ENCODE data around the gene JKAMP. TPM values are rescaled to one million over a fixed set of nuclear protein-coding genes. Genes with fewer than 3 reads are reported as not detected.

The JKAMP gene
- 10 to 100 TPM; 42.5 to 57.2 TPM for total RNA-seq
- polyA plus RNA-seq (2013, experiment 1 of 2), result 70.5 TPM
- polyA plus RNA-seq (2013, experiment 2 of 2), result 66.5 TPM
- long read RNA-seq, experiment 1, transcript JKAMP-203 (7 exons, 1,636 nt), result minor isoform, 6 of 29 reads
- long read RNA-seq, experiment 1, transcript JKAMP-201 (7 exons, 1,726 nt), result major isoform, 10 of 29 reads
- long read RNA-seq, experiment 1, partial matches to known transcripts, result 6 of 29 reads
- long read RNA-seq, experiment 1, other reads (novel, unspliced or antisense), result 1 of 29 reads
- long read RNA-seq, experiment 2, transcript JKAMP-214 (6 exons, 2,302 nt), result minor isoform, 15 of 141 reads
- long read RNA-seq, experiment 2, transcript JKAMP-203 (7 exons, 1,636 nt), result minor isoform, 14 of 141 reads
- long read RNA-seq, experiment 2, transcript JKAMP-201 (7 exons, 1,726 nt), result major isoform, 81 of 141 reads
- long read RNA-seq, experiment 2, partial matches to known transcripts, result 3 of 141 reads
- long read RNA-seq, experiment 2, other reads (novel, unspliced or antisense), result 23 of 141 reads
- long read RNA-seq, experiment 3, transcript JKAMP-207 (7 exons, 2,137 nt), result minor isoform, 11 of 237 reads
- long read RNA-seq, experiment 3, transcript JKAMP-203 (7 exons, 1,636 nt), result minor isoform, 53 of 237 reads
- long read RNA-seq, experiment 3, transcript JKAMP-201 (7 exons, 1,726 nt), result major isoform, 141 of 237 reads
- long read RNA-seq, experiment 3, transcript JKAMP-214 (6 exons, 2,302 nt), result minor isoform, 12 of 237 reads
- long read RNA-seq, experiment 3, partial matches to known transcripts, result 3 of 237 reads
- long read RNA-seq, experiment 3, other reads (novel, unspliced or antisense), result 12 of 237 reads
- long read RNA-seq, experiment 4, transcript JKAMP-201 (7 exons, 1,726 nt), result major isoform, 141 of 217 reads
- long read RNA-seq, experiment 4, transcript JKAMP-203 (7 exons, 1,636 nt), result minor isoform, 42 of 217 reads
- long read RNA-seq, experiment 4, partial matches to known transcripts, result 5 of 217 reads
- long read RNA-seq, experiment 4, other reads (novel, unspliced or antisense), result 21 of 217 reads

- H3K9ac ChIP-seq (ENCODE audit: extremely low read depth, low read length, poor library complexity, severe bottlenecking), result peak within 1 kb of the TSS; percentile 82
- Mint-ChIP-seq H3K9me3 (no peaks in the 10 kb centered on the region), H3K36me3 (ENCODE audit: low read depth) (peaks cover 18% of the 10 kb centered on the region), H3K27ac (peak within 1 kb of the TSS; percentile 91), H3K4me1 (peaks cover 25% of the 10 kb centered on the region), H3K4me3 (peak within 1 kb of the TSS; percentile 78), H3K27me3 (ENCODE audit: insufficient read depth) (no peaks in the 10 kb centered on the region)
- H3K9me3 ChIP-seq (ENCODE audit: control insufficient read depth, low read length), result no peaks in the 10 kb centered on the region
- H3K4me3 ChIP-seq (ENCODE audit: low read length), result peak within 1 kb of the TSS; percentile 99
- 0% methylated on average over 32 to 92 of the region's 92 CpGs for WGBS, 2 experiments (ENCODE audit: insufficient coverage in 1 of 2, insufficient read length in 1 of 2)
- H3K27ac ChIP-seq (ENCODE audit: low read depth, low read length), result peak within 1 kb of the TSS; percentile 95
- peaks cover 18% of the 10 kb centered on the region for H3K36me3 ChIP-seq (ENCODE audit: control insufficient read depth, insufficient read depth, low read length)
- H3K27me3 ChIP-seq (ENCODE audit: control insufficient read depth, insufficient read depth, low read length, poor library complexity, severe bottlenecking), result no peaks in the 10 kb centered on the region
- TF ChIP-seq, protein P1, sequence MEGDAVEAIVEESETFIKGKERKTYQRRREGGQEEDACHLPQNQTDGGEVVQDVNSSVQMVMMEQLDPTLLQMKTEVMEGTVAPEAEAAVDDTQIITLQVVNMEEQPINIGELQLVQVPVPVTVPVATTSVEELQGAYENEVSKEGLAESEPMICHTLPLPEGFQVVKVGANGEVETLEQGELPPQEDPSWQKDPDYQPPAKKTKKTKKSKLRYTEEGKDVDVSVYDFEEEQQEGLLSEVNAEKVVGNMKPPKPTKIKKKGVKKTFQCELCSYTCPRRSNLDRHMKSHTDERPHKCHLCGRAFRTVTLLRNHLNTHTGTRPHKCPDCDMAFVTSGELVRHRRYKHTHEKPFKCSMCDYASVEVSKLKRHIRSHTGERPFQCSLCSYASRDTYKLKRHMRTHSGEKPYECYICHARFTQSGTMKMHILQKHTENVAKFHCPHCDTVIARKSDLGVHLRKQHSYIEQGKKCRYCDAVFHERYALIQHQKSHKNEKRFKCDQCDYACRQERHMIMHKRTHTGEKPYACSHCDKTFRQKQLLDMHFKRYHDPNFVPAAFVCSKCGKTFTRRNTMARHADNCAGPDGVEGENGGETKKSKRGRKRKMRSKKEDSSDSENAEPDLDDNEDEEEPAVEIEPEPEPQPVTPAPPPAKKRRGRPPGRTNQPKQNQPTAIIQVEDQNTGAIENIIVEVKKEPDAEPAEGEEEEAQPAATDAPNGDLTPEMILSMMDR (conservative IDR thresholded peaks at IDR 0.05), result peak; percentile 75
- DNase-seq, result peak; percentile 99
- peaks cover 9% of the 10 kb centered on the region for H3K4me1 ChIP-seq (ENCODE audit: control insufficient read depth, insufficient read depth, low read length)
Measured at GRCh38 chr14:59483819-59484638, at the start of gene JKAMP, which contains the start of gene L3HYPDH. Gene JKAMP (plus strand): TSS chr14:59484517. CDS start chr14:59484590, 73 bp downstream. Gene L3HYPDH (minus strand): TSS chr14:59484408. CDS start chr14:59484316, 92 bp downstream.

DNA sequence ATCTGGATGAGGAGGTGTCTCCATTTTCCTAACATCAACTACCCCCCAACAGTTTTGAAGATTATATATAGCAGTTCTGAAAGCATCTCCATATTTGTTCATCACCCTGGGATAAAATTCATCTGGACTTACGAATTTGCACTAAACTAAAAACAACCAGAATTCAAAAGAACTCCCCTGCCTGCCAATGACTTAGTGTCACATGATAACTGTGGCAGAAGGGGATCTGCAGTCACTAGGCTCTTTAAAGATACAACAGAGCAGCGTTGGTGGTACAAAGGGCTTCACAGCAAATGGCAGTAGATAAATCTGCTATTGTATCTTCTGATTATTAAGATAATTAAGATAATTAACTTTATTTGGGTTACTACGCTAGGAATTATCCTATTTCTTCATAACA is 49.2 kb upstream of the JKAMP start:
- Mint-ChIP-seq H3K4me3 (no peak overlapping the region), H3K27ac (no peak overlapping the region), H3K27me3 (ENCODE audit: insufficient read depth) (no peaks in the 10 kb centered on the region), H3K9me3 (no peaks in the 10 kb centered on the region), H3K36me3 (ENCODE audit: low read depth) (peaks cover 2% of the 10 kb centered on the region), H3K4me1 (peaks cover 10% of the 10 kb centered on the region)
- H3K27ac ChIP-seq (ENCODE audit: low read depth, low read length), result no peak overlapping the region
- H3K9ac ChIP-seq (ENCODE audit: extremely low read depth, low read length, poor library complexity, severe bottlenecking), result no peak overlapping the region
- 66 to 80% methylated on average over 1 to 2 of the region's 3 CpGs for WGBS, 2 experiments (ENCODE audit: insufficient coverage in 1 of 2, insufficient read length in 1 of 2)
- no peaks in the 10 kb centered on the region for H3K36me3 ChIP-seq (ENCODE audit: control insufficient read depth, insufficient read depth, low read length)
- no peaks in the 10 kb centered on the region for H3K4me1 ChIP-seq (ENCODE audit: control insufficient read depth, insufficient read depth, low read length)
- no peaks in the 10 kb centered on the region for H3K9me3 ChIP-seq (ENCODE audit: control insufficient read depth, low read length)
- no peak overlapping the region for H3K4me3 ChIP-seq (ENCODE audit: low read length)
- TF ChIP-seq, protein P1 (conservative IDR thresholded peaks at IDR 0.05), result no peak
- no peaks in the 10 kb centered on the region for H3K27me3 ChIP-seq (ENCODE audit: control insufficient read depth, insufficient read depth, low read length, poor library complexity, severe bottlenecking)
- DNase-seq, result no peak

Measured in endodermal cell (in vitro differentiated cells).